Stimulated activated CD8-positive, alpha-beta memory T cell treated with anti-CD3 and anti-CD28 coated beads, Interleukin-12 subunit alpha, Interleukin-12 subunit beta, amount 100 ng/mL, for 24 hours (primary cell): ENCODE data around the gene PPM1F.
"Not testable (repeated sequence)": the region's sequence is repeated elsewhere in the genome, so short reads cannot be mapped to it uniquely, and the experiment has no call there.

Source experiments
- DNase-seq: peaks from one replicate; pipeline ENCODE4 v3.0.0-alpha.2; 2020; ENCODE audit errors: extremely low read depth

Gene PPM1F

GRCh38 chr22:21919526-21920307, 32.9 kb downstream of the PPM1F start:
- DNase-seq = no peak

- DNase-seq = no peak
These were observed 34.0 kb downstream of the PPM1F start for GRCh38 chr22:21918466-21919185.

GRCh38 chr22:21917959-21918261, 34.7 kb downstream of the PPM1F start:
- DNase-seq = no peak

- no peak for DNase-seq
These were observed 35.3 kb downstream of the PPM1F start for GRCh38 chr22:21917181-21917958.

GRCh38 chr22:21916309-21916918, 36.2 kb downstream of the PPM1F start:
- no peak for DNase-seq

GRCh38 chr22:21915624-21916308, 36.9 kb downstream of the PPM1F start:
- no peak for DNase-seq

GRCh38 chr22:21914033-21914642, 38.5 kb downstream of the PPM1F start:
- DNase-seq = not testable (repeated sequence)

- not testable (repeated sequence) for DNase-seq
These were observed 42.3 kb downstream of the PPM1F start for GRCh38 chr22:21910367-21910766.

GRCh38 chr22:21909871-21910270, 42.8 kb downstream of the PPM1F start:
- DNase-seq = no peak

GRCh38 chr22:21907638-21908522, 44.8 kb downstream of the PPM1F start:
- no peak for DNase-seq

- not testable (repeated sequence) for DNase-seq
These were observed 47.4 kb downstream of the PPM1F start for GRCh38 chr22:21905234-21905633.

GRCh38 chr22:21904250-21904789, 48.3 kb downstream of the PPM1F start:
- DNase-seq = no peak

GRCh38 chr22:21903283-21903682, 49.4 kb downstream of the PPM1F start:
- DNase-seq = no peak

GRCh38 chr22:21902296-21903087, 50.2 kb downstream of the PPM1F start:
- DNase-seq = no peak

- no peak for DNase-seq
These were observed 54.2 kb downstream of the PPM1F start for GRCh38 chr22:21898354-21898896.

GRCh38 chr22:21896951-21897513, 55.6 kb downstream of the PPM1F start:
- no peak for DNase-seq

- DNase-seq = not testable (repeated sequence)
These were observed 56.4 kb downstream of the PPM1F start for GRCh38 chr22:21896275-21896674.

- DNase-seq = no peak
These were observed 57.8 kb downstream of the PPM1F start for GRCh38 chr22:21894799-21895198.
